Neuronal stem cell (in vitro differentiated cells): ENCODE data around the gene ADGRF5. TPM values are rescaled to one million over a fixed set of nuclear protein-coding genes. Genes with fewer than 3 reads are reported as not detected.
A peak's percentile ranks its signal among the peaks of the same experiment; 100 is the strongest.

Experiments used
- DNase-seq: peaks from one replicate; pipeline ENCODE4 v3.0.0-alpha.2; 2013; ENCODE audit warnings: low spot score
- H2AFZ ChIP-seq: one replicate; pipeline ENCODE4 v1.6.1; 2013; ENCODE audit warnings: mild to moderate bottlenecking, low read length, inconsistent platforms
- H2AK5ac ChIP-seq: 2 replicates; pipeline ENCODE4 v1.6.1; 2013; ENCODE audit warnings: low read depth, mild to moderate bottlenecking, inconsistent platforms, low read length, moderate library complexity, mixed read lengths
- H2BK120ac ChIP-seq: 2 replicates; pipeline ENCODE4 v1.6.1; 2013; ENCODE audit warnings: low read depth, mild to moderate bottlenecking, inconsistent platforms, low read length, moderate library complexity, mixed read lengths
- H2BK12ac ChIP-seq: one replicate; pipeline ENCODE4 v1.6.1; 2013; ENCODE audit warnings: low read length, inconsistent platforms
- H2BK15ac ChIP-seq: 2 replicates; pipeline ENCODE4 v1.6.1; 2013; ENCODE audit warnings: mild to moderate bottlenecking, low read length, inconsistent platforms, mixed read lengths
- H2BK5ac ChIP-seq: one replicate; pipeline ENCODE4 v1.6.1; 2013; ENCODE audit warnings: inconsistent platforms, mild to moderate bottlenecking, low read length, moderate library complexity
- H3K14ac ChIP-seq: one replicate; pipeline ENCODE4 v1.6.1; 2013; ENCODE audit warnings: low read length, inconsistent platforms
- H3K18ac ChIP-seq: 2 replicates; pipeline ENCODE4 v1.6.1; 2013; ENCODE audit warnings: low read length, inconsistent platforms
- H3K23ac ChIP-seq: 2 replicates; pipeline ENCODE4 v1.6.1; 2013; ENCODE audit warnings: low read depth, mild to moderate bottlenecking, mixed read lengths, low read length, inconsistent platforms; ENCODE audit not compliant: poor library complexity
- H3K27ac ChIP-seq: replicated peaks from 3 replicates; pipeline ENCODE4 v1.5.1; 2013; ENCODE audit warnings: low read length, inconsistent platforms
- H3K27me3 ChIP-seq, 3 experiments: 2 replicates each; pipeline ENCODE4 v1.6.1; 2013; ENCODE audit warnings: low read length in 3 of 3, mild to moderate bottlenecking in 2 of 3, inconsistent platforms in 1 of 3, low read depth in 1 of 3, mixed read lengths in 1 of 3, moderate library complexity in 1 of 3; ENCODE audit not compliant: control insufficient read depth in 3 of 3, insufficient read depth in 3 of 3
- H3K36me3 ChIP-seq, 2 donors: replicated peaks in 1 of 2; 2 replicates each; pipeline ENCODE4 v1.6.1; 2013; ENCODE audit warnings: low read length in 2 of 2; ENCODE audit not compliant: control insufficient read depth in 2 of 2, insufficient read depth in 2 of 2
- H3K4ac ChIP-seq: 2 replicates; pipeline ENCODE4 v1.6.1; 2013; ENCODE audit warnings: inconsistent platforms, mild to moderate bottlenecking, low read length, moderate library complexity
- H3K4me1 ChIP-seq, 2 donors: 1 replicate in 1 of 2; 2 replicates in 1 of 2; pipeline ENCODE4 v1.6.1; 2013; ENCODE audit warnings: low read length in 2 of 2, low read depth in 1 of 2; ENCODE audit not compliant: control insufficient read depth in 2 of 2, insufficient read depth in 1 of 2
- H3K4me2 ChIP-seq: one replicate; pipeline ENCODE4 v1.6.1; 2013; ENCODE audit warnings: mild to moderate bottlenecking, low read length, inconsistent platforms; ENCODE audit not compliant: insufficient read depth, poor library complexity, severe bottlenecking
- H3K4me3 ChIP-seq, 2 donors: 2 replicates each; pipeline ENCODE4 v1.5.1; 2013; ENCODE audit warnings: low read length in 2 of 2, mild to moderate bottlenecking in 2 of 2, inconsistent platforms in 1 of 2, moderate library complexity in 1 of 2
- H3K79me1 ChIP-seq: one replicate; pipeline ENCODE4 v1.6.1; 2013; ENCODE audit warnings: low read depth, mild to moderate bottlenecking, inconsistent platforms, low read length, moderate library complexity
- H3K9ac ChIP-seq: one replicate; pipeline ENCODE4 v1.6.1; 2013; ENCODE audit warnings: mild to moderate bottlenecking, low read depth, low read length, inconsistent platforms; ENCODE audit not compliant: poor library complexity
- H3K9me3 ChIP-seq, 2 donors: replicated peaks in 1 of 2; 2 replicates each; pipeline versions ENCODE3 to v1.6.1; 2013; ENCODE audit warnings: low read length in 2 of 2, mild to moderate bottlenecking in 2 of 2, inconsistent platforms in 1 of 2, low read depth in 1 of 2, mixed read lengths in 1 of 2, moderate library complexity in 1 of 2; ENCODE audit not compliant: control insufficient read depth in 2 of 2, insufficient read depth in 1 of 2
- H4K8ac ChIP-seq: one replicate; pipeline ENCODE4 v1.6.1; 2013; ENCODE audit warnings: low read depth, mild to moderate bottlenecking, inconsistent platforms, low read length, moderate library complexity
- H4K91ac ChIP-seq: one replicate; pipeline ENCODE4 v1.6.1; 2013; ENCODE audit warnings: low read length, low read depth, mild to moderate bottlenecking, inconsistent platforms; ENCODE audit not compliant: poor library complexity
- WGBS, 2 donors: extraction: QIAGEN DNeasy Blood & Tissue Kit; methylation state at CpG; one replicate each; pipeline ENCODE4 v1.1.7; 2013; ENCODE audit warnings: missing lambda C conversion rate in 2 of 2, mixed read lengths in 1 of 2; ENCODE audit not compliant: insufficient read length in 2 of 2, insufficient replicate concordance in 1 of 2; ENCODE audit errors: extremely low coverage in 2 of 2; 5-methylcytosine and 5-hydroxymethylcytosine counted together
- polyA plus RNA-seq, 2 experiments: library from polyadenylated mRNA; stranded (reverse); fragments of 200-250 nt; gene quantifications; one replicate each; pipeline ENCODE4 v1.2.3, GENCODE V29; 2013

ADGRF5 gene, protein sequence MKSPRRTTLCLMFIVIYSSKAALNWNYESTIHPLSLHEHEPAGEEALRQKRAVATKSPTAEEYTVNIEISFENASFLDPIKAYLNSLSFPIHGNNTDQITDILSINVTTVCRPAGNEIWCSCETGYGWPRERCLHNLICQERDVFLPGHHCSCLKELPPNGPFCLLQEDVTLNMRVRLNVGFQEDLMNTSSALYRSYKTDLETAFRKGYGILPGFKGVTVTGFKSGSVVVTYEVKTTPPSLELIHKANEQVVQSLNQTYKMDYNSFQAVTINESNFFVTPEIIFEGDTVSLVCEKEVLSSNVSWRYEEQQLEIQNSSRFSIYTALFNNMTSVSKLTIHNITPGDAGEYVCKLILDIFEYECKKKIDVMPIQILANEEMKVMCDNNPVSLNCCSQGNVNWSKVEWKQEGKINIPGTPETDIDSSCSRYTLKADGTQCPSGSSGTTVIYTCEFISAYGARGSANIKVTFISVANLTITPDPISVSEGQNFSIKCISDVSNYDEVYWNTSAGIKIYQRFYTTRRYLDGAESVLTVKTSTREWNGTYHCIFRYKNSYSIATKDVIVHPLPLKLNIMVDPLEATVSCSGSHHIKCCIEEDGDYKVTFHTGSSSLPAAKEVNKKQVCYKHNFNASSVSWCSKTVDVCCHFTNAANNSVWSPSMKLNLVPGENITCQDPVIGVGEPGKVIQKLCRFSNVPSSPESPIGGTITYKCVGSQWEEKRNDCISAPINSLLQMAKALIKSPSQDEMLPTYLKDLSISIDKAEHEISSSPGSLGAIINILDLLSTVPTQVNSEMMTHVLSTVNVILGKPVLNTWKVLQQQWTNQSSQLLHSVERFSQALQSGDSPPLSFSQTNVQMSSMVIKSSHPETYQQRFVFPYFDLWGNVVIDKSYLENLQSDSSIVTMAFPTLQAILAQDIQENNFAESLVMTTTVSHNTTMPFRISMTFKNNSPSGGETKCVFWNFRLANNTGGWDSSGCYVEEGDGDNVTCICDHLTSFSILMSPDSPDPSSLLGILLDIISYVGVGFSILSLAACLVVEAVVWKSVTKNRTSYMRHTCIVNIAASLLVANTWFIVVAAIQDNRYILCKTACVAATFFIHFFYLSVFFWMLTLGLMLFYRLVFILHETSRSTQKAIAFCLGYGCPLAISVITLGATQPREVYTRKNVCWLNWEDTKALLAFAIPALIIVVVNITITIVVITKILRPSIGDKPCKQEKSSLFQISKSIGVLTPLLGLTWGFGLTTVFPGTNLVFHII (N-terminal part only)
- not detected for polyA plus RNA-seq (2013, experiment 1 of 2)
- polyA plus RNA-seq (2013, experiment 2 of 2), result not detected

DNA sequence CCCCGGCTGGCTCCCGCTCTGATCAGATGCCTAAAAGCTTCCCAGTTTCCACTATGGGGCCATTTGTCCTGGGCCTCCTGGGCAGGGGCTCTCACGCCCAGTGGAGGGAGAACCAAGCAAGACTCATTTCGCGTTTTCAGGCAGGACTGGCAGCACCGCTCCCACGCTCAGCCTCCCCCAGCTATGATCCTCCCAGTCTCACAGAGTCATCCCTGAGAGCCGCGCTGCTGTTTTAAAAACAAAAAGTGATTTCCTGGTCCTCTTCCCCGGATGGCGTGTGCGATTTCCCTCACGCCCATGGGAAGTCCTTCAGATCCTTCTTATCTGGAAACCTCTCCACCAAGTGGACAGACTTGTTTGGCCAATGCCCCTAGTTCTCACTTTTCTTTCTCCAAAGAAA, at the start of gene ADGRF5:
ADGRF5 (minus strand) TSS at position 208 of the 400 bp plus-strand sequence. CDS start 15,176 bp downstream, outside the sequence.
- no CpG with 5 or more reads among the region's 13 CpGs for WGBS, 2 donors
- H3K79me1 ChIP-seq, result no peaks in the 10 kb centered on the region
- no peak within 1 kb of the TSS for H2BK15ac ChIP-seq
- no peak within 1 kb of the TSS for H2BK12ac ChIP-seq
- H2BK120ac ChIP-seq, result no peak within 1 kb of the TSS
- no peak for DNase-seq
- H3K23ac ChIP-seq, result no peak within 1 kb of the TSS
- H3K9me3 ChIP-seq, result no peaks in the 10 kb centered on the region
- H2BK5ac ChIP-seq, result no peak within 1 kb of the TSS
- H3K18ac ChIP-seq, result peak within 1 kb of the TSS; percentile 42
- no peak within 1 kb of the TSS for H3K4me3 ChIP-seq
- H2AFZ ChIP-seq, result no peak within 1 kb of the TSS
- no peak within 1 kb of the TSS for H4K91ac ChIP-seq
- no peak within 1 kb of the TSS for H4K8ac ChIP-seq
- H3K36me3 ChIP-seq, result no peaks in the 10 kb centered on the region
- no peak within 1 kb of the TSS for H3K4me2 ChIP-seq
- H3K27ac ChIP-seq, result no peak within 1 kb of the TSS
- no peak within 1 kb of the TSS for H3K14ac ChIP-seq
- no peak within 1 kb of the TSS for H3K9ac ChIP-seq
- H3K27me3 ChIP-seq, result no peaks in the 10 kb centered on the region
- no peak within 1 kb of the TSS for H3K4ac ChIP-seq
- H3K4me1 ChIP-seq, result no peaks in the 10 kb centered on the region
- no peak within 1 kb of the TSS for H2AK5ac ChIP-seq

DNA sequence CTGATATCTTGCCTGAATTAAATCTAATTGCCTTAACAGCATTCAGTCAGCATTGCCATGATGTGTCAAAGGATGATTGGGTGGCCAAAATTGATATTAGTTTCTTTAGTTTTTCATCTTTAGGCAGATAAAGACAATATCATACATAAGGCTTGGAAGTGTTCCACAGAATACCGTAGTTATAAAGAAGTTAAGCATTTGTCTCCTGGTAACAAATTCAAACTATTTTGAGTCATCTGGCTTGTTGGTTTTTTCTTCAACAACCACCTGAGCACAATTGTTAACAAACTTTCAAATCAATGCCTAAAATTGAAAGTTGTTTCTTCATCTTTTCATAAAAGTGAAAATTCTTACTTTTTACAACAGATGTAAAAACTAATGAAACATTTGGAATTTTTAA, 47.5 kb upstream of the ADGRF5 start:
- Histone ChIP-seq H2BK120ac (no peak overlapping the region), H3K79me1 (no peaks in the 10 kb centered on the region), H3K36me3 (no peaks in the 10 kb centered on the region), H2AFZ (no peak overlapping the region), H3K4me3 (no peak overlapping the region), H3K4ac (no peak overlapping the region), H3K9me3 (no peaks in the 10 kb centered on the region), H3K27ac (no peak overlapping the region), H4K8ac (no peak overlapping the region), H3K27me3 (no peaks in the 10 kb centered on the region), H2BK15ac (no peak overlapping the region), H3K9ac (no peak overlapping the region), H2BK12ac (no peak overlapping the region), H2AK5ac (no peak overlapping the region), H3K14ac (no peak overlapping the region), H3K4me2 (no peak overlapping the region), H3K23ac (no peak overlapping the region), H3K4me1 (no peaks in the 10 kb centered on the region), H2BK5ac (no peak overlapping the region), H4K91ac (no peak overlapping the region), H3K18ac (no peak overlapping the region)
- no CpG with 5 or more reads among the region's 1 CpG for WGBS, 2 donors
- no peak for DNase-seq

DNA sequence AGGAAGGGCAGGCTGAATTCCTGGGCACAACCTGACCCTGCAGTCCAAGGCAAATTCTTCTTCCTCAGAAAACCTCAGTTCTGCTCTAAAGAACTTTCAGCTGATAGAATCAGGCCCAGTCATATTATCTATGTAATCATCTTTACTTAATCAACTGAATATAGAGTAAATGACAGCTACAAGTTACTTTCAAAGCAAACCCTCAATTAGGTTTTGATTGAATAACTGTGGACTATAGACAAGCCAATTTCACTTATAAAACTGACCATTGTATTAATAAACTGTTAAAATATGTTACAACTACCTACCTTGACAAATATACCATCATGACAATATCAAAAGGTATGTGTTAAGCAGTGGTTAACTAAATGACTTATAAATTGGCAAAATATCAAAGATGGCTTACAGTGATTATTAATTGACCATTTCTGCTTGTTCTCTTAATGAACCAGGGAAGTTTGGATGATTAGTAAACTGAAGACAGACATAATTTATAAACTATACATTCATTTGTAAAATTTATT, 46.1 kb upstream of the ADGRF5 start:
- Histone ChIP-seq H3K14ac (no peak overlapping the region), H3K4me1 (no peaks in the 10 kb centered on the region), H2AFZ (no peak overlapping the region), H4K8ac (no peak overlapping the region), H3K23ac (no peak overlapping the region), H3K4ac (no peak overlapping the region), H3K18ac (no peak overlapping the region), H3K79me1 (no peaks in the 10 kb centered on the region), H3K4me2 (no peak overlapping the region), H2BK120ac (no peak overlapping the region), H2BK15ac (no peak overlapping the region), H3K9me3 (no peaks in the 10 kb centered on the region), H3K27me3 (no peaks in the 10 kb centered on the region), H2AK5ac (no peak overlapping the region), H3K27ac (no peak overlapping the region), H3K9ac (no peak overlapping the region), H4K91ac (no peak overlapping the region), H2BK5ac (no peak overlapping the region), H3K4me3 (no peak overlapping the region), H2BK12ac (no peak overlapping the region), H3K36me3 (no peaks in the 10 kb centered on the region)
- no peak for DNase-seq
